OCI-LY3 (cell line): ENCODE results near the gene HAPLN2.

Source experiments
- H2AFZ ChIP-seq: fragments of 200-600, 300-600 bp; shearing (Covaris generic); 2 replicates; pipeline ENCODE4 v1.6.0; 2014; ENCODE audit warnings: antibody characterized with exemption, low read depth, low read length
- H3K27ac ChIP-seq: fragments of 200-600, 300-600 bp; sonication (generic); 2 replicates; pipeline ENCODE4 v1.5.1; 2014; ENCODE audit warnings: mild to moderate bottlenecking, low read length, moderate library complexity, mixed read lengths
- H3K27me3 ChIP-seq: fragments of 200-600, 300-600 bp; sonication (generic); 2 replicates; pipeline ENCODE4 v1.6.1; 2014; ENCODE audit warnings: low read depth, low read length, mixed read lengths
- H3K36me3 ChIP-seq: fragments of 200-600, 300-600 bp; sonication (generic); replicated peaks from 2 replicates; pipeline ENCODE3; 2014; ENCODE audit warnings: low read depth, low read length, mixed read lengths
- H3K4me1 ChIP-seq: fragments of 300-600, 200-600 bp; sonication (generic); 2 replicates; pipeline ENCODE4 v1.6.1; 2014; ENCODE audit warnings: low read length, mixed read lengths
- H3K4me2 ChIP-seq: fragments of 200-600, 300-600 bp; sonication (generic); 2 replicates; pipeline ENCODE4 v1.6.1; 2014; ENCODE audit warnings: low read length, mixed read lengths
- H3K4me3 ChIP-seq: fragments of 300-600, 200-600 bp; sonication (generic); 2 replicates; pipeline ENCODE4 v1.5.1; 2014; ENCODE audit warnings: antibody characterized with exemption, mild to moderate bottlenecking, low read length, moderate library complexity
- H3K79me2 ChIP-seq: fragments of 300-600, 200-600 bp; shearing (Covaris generic); 2 replicates; pipeline ENCODE4 v1.6.1; 2014; ENCODE audit warnings: mild to moderate bottlenecking, low read length, mixed read lengths
- H3K9ac ChIP-seq: fragments of 300-600, 200-600 bp; shearing (Covaris generic); 2 replicates; pipeline ENCODE4 v1.6.0; 2014; ENCODE audit warnings: mild to moderate bottlenecking, low read length, moderate library complexity
- H3K9me3 ChIP-seq: fragments of 200-600, 300-600 bp; shearing (Covaris generic); 2 replicates; pipeline ENCODE4 v1.6.1; 2014; ENCODE audit warnings: low read length, mixed read lengths; ENCODE audit not compliant: insufficient read depth
- H4K20me1 ChIP-seq: fragments of 200-600, 300-600 bp; sonication (generic); 2 replicates; pipeline ENCODE4 v1.6.1; 2016; ENCODE audit warnings: low read length, mixed read lengths; ENCODE audit not compliant: insufficient read depth
- EZH2phosphoT487 ChIP-seq: fragments of 200-600 bp; shearing (Covaris generic); IDR thresholded peaks from 2 replicates; pipeline ENCODE4 v1.6.1; 2018; ENCODE audit warnings: antibody characterized with exemption, mixed run types, low read depth
- TF ChIP-seq, protein P1 (sequence below): fragments of 200-600, 300-600 bp; sonication (generic); IDR thresholded peaks from 2 replicates; pipeline ENCODE4 v1.5.1; 2014; ENCODE audit warnings: antibody characterized with exemption, low read length, low read depth

HAPLN2 gene

GRCh38 chr1:156622581-156623297 is 3.5 kb downstream of the HAPLN2 start:
- H3K79me2 ChIP-seq = no peaks in the 10 kb centered on the region
- peaks cover 10% of the 10 kb centered on the region for H3K4me1 ChIP-seq
- H2AFZ ChIP-seq = no peak overlapping the region; the same call in 1 of the 2 replicates
- no peak overlapping the region for H3K9ac ChIP-seq
- no peaks in the 10 kb centered on the region for H4K20me1 ChIP-seq
- H3K27me3 ChIP-seq = peaks cover 26% of the 10 kb centered on the region
- no peak overlapping the region for H3K4me3 ChIP-seq
- H3K36me3 ChIP-seq = no peaks in the 10 kb centered on the region
- H3K4me2 ChIP-seq = no peak overlapping the region
- TF ChIP-seq, protein P1, sequence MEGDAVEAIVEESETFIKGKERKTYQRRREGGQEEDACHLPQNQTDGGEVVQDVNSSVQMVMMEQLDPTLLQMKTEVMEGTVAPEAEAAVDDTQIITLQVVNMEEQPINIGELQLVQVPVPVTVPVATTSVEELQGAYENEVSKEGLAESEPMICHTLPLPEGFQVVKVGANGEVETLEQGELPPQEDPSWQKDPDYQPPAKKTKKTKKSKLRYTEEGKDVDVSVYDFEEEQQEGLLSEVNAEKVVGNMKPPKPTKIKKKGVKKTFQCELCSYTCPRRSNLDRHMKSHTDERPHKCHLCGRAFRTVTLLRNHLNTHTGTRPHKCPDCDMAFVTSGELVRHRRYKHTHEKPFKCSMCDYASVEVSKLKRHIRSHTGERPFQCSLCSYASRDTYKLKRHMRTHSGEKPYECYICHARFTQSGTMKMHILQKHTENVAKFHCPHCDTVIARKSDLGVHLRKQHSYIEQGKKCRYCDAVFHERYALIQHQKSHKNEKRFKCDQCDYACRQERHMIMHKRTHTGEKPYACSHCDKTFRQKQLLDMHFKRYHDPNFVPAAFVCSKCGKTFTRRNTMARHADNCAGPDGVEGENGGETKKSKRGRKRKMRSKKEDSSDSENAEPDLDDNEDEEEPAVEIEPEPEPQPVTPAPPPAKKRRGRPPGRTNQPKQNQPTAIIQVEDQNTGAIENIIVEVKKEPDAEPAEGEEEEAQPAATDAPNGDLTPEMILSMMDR = no peak
- no peak for TF ChIP-seq EZH2phosphoT487
- no peak overlapping the region for H3K27ac ChIP-seq
- H3K9me3 ChIP-seq = no peaks in the 10 kb centered on the region

DNA sequence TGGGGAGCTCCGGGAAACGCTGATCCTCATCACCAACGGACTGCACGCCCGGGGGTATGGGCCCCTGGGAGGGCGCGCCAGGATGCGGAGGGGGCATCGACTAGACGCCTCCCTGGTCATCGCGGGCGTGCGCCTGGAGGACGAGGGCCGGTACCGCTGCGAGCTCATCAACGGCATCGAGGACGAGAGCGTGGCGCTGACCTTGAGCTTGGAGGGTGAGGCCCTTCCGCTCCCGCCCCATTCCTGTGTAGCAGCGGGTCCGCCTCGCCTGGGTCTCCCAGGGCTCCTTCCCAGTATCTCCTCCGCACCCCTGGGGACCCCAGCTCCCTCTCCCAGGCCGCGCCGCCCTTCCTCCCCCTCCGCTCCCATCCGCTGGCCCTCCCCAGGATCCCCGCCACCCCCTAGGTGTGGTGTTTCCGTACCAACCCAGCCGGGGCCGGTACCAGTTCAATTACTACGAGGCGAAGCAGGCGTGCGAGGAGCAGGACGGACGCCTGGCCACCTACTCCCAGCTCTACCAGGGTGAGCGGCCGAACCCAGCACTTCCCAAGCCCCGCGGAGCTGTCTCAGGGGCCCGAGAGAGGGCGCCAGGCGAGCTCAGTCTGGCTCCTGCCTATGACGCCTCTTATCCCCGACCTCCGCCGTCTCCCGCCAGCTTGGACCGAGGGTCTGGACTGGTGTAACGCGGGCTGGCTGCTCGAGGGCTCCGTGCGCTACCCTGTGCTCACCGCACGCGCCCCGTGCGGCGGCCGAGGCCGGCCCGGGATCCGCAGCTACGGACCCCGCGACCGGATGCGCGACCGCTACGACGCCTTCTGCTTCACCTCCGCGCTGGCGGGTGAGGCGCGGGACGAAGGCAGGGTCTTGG is 5.0 kb downstream of the HAPLN2 start:
- H3K4me2 ChIP-seq = no peak overlapping the region
- H3K9me3 ChIP-seq = no peaks in the 10 kb centered on the region
- peaks cover 10% of the 10 kb centered on the region for H3K4me1 ChIP-seq
- no peaks in the 10 kb centered on the region for H4K20me1 ChIP-seq
- H3K4me3 ChIP-seq = no peak overlapping the region
- TF ChIP-seq, protein P1 = no peak
- TF ChIP-seq EZH2phosphoT487 = no peak
- no peaks in the 10 kb centered on the region for H3K36me3 ChIP-seq
- H2AFZ ChIP-seq = no peak overlapping the region
- no peaks in the 10 kb centered on the region for H3K79me2 ChIP-seq
- H3K27me3 ChIP-seq = peaks cover 24% of the 10 kb centered on the region
- H3K9ac ChIP-seq = no peak overlapping the region
- no peak overlapping the region for H3K27ac ChIP-seq

DNA sequence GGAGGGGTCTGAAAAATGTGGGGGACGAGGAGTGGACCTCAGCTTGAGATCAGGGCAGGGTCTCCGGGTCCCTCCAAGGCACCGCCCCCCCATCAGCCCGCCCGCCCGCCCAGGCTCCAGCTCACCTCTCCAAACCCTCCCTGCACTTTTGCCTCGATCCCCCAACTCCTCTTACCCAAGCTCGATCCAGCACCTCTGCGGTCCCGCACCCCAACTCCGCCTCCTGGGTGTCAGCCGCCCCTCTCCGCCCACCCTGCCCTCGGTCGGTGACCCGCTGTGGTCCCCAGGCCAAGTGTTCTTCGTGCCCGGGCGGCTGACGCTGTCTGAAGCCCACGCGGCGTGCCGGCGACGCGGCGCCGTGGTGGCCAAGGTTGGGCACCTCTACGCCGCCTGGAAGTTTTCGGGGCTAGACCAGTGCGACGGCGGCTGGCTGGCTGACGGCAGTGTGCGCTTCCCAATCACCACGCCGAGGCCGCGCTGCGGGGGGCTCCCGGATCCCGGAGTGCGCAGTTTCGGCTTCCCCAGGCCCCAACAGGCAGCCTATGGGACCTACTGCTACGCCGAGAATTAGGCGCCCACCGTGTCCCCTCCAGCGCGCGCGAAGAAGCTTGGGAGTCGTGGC is 5.7 kb downstream of the HAPLN2 start:
- H3K4me2 ChIP-seq = no peak overlapping the region
- H3K36me3 ChIP-seq = no peaks in the 10 kb centered on the region
- H3K79me2 ChIP-seq = no peaks in the 10 kb centered on the region
- no peak overlapping the region for H3K9ac ChIP-seq
- no peaks in the 10 kb centered on the region for H3K9me3 ChIP-seq
- no peak overlapping the region for H2AFZ ChIP-seq
- TF ChIP-seq, protein P1 = no peak
- TF ChIP-seq EZH2phosphoT487 = no peak
- peaks cover 5% of the 10 kb centered on the region for H3K4me1 ChIP-seq
- H3K27me3 ChIP-seq = peaks cover 17% of the 10 kb centered on the region
- H3K4me3 ChIP-seq = no peak overlapping the region
- no peaks in the 10 kb centered on the region for H4K20me1 ChIP-seq
- no peak overlapping the region for H3K27ac ChIP-seq
